GM12878 (cell line): ENCODE results near the gene AGAP1. TPM values are rescaled to one million over a fixed set of nuclear protein-coding genes. Genes with fewer than 3 reads are reported as not detected.

ENCODE experiments used
- ATAC-seq: fragments of 200-7000 bp; cut with Tn5 transposase; 3 replicates; pipeline ENCODE4 v1.9.1; 2020; ENCODE audit warnings: mild to moderate bottlenecking, moderate library complexity
- BruUV-seq: library from RNA; stranded (reverse); fragments of 400-500 nt; replicated peaks from 2 replicates; lab custom pipeline; 2021; lab: Mats Ljungman, UMichigan
- CTCF ChIA-PET: fragments of 300-600 bp; sonication (Branson Sonifier 250); formaldehyde crosslinking; extraction: SDS; loops from one replicate; lab custom pipeline; 2021; ENCODE audit warnings: inconsistent platforms; lab: Yijun Ruan, JAX
- POLR2A ChIA-PET: fragments of 350-600 bp; formaldehyde crosslinking; extraction: SDS; loops from one replicate; lab custom pipeline; 2021; ENCODE audit warnings: inconsistent platforms; lab: Charles Lee
- RAD21 ChIA-PET: fragments of 300-600 bp; sonication (Branson Sonifier 250); formaldehyde crosslinking; loops from one replicate; lab custom pipeline; 2023; ENCODE audit warnings: antibody characterized with exemption; ENCODE audit not compliant: unreplicated experiment; lab: Charles Lee
- SMC1A ChIA-PET: fragments of 300-600 bp; sonication (Branson Sonifier 250); formaldehyde crosslinking; loops from one replicate; lab custom pipeline; 2023; ENCODE audit not compliant: unreplicated experiment, uncharacterized antibody; lab: Charles Lee
- DNase-seq: peaks from one replicate; pipeline ENCODE4 v3.0.0-alpha.2; 2011; ENCODE audit warnings: low read depth, low spot score
- FAIRE-seq: peaks from 3 replicates; lab custom pipeline; 2011; peaks lifted over from hg19 to GRCh38; lab: Jason Lieb, UNC
- H2AFZ ChIP-seq: 2 replicates; pipeline ENCODE4 v1.6.0; 2011; ENCODE audit warnings: low read depth, low read length, control low read depth; ENCODE audit not compliant: control insufficient read depth
- H3K27ac ChIP-seq: 2 replicates; pipeline ENCODE4 v1.5.1; 2011; ENCODE audit warnings: control low read depth; ENCODE audit not compliant: control insufficient read depth, insufficient read depth
- H3K27me3 ChIP-seq, 2 experiments: replicated peaks in 1 of 2; 2 replicates each; pipeline versions ENCODE4 v1.6.0 to v1.6.1; 2011; ENCODE audit warnings: low read length in 1 of 2; ENCODE audit not compliant: control insufficient read depth in 2 of 2, insufficient read depth in 2 of 2
- H3K36me3 ChIP-seq, 2 experiments: 2 replicates each; pipeline ENCODE4 v1.5.1; 2011; ENCODE audit warnings: low read length in 1 of 2; ENCODE audit not compliant: control insufficient read depth in 2 of 2, insufficient read depth in 2 of 2
- H3K4me1 ChIP-seq: 2 replicates; pipeline ENCODE4 v1.6.1; 2011; ENCODE audit warnings: mild to moderate bottlenecking, low read length, moderate library complexity, mixed read lengths; ENCODE audit not compliant: control insufficient read depth, insufficient read depth
- H3K4me2 ChIP-seq: 2 replicates; pipeline ENCODE4 v1.6.0; 2011; ENCODE audit warnings: control low read depth; ENCODE audit not compliant: control insufficient read depth, insufficient read depth
- H3K4me3 ChIP-seq: fragments of 200-600 bp; sonication (generic); 2 replicates; pipeline ENCODE4 v1.5.1; 2016
- H3K79me2 ChIP-seq: 2 replicates; pipeline ENCODE4 v1.6.0; 2011; ENCODE audit warnings: low read length; ENCODE audit not compliant: control insufficient read depth, insufficient read depth
- H3K9ac ChIP-seq: 2 replicates; pipeline ENCODE4 v1.8.0; 2011; ENCODE audit warnings: low read length, control low read depth, mixed read lengths; ENCODE audit not compliant: control insufficient read depth, insufficient read depth
- H3K9me3 ChIP-seq: replicated peaks from 3 replicates; pipeline ENCODE4 v1.5.1; 2011; ENCODE audit warnings: mild to moderate bottlenecking, low read length; ENCODE audit not compliant: control insufficient read depth, insufficient read depth
- H4K20me1 ChIP-seq: 2 replicates; pipeline ENCODE4 v1.6.0; 2011; ENCODE audit not compliant: control insufficient read depth, insufficient read depth
- GABPA ChIP-seq: IDR thresholded peaks from 2 replicates; pipeline ENCODE4 v1.6.1; 2014; ENCODE audit warnings: antibody characterized with exemption, low read depth, mild to moderate bottlenecking, inconsistent platforms
- MEF2A ChIP-seq: IDR thresholded peaks from 2 replicates; pipeline ENCODE4 v1.6.1; 2011; ENCODE audit warnings: low read depth, mild to moderate bottlenecking, low read length, moderate library complexity; ENCODE audit not compliant: insufficient read depth
- POU2F2 ChIP-seq: IDR thresholded peaks from 3 replicates; pipeline ENCODE4 v1.6.1; 2011; ENCODE audit warnings: low read depth, mild to moderate bottlenecking, low read length, borderline replicate concordance
- SIN3A ChIP-seq: IDR thresholded peaks from 2 replicates; pipeline ENCODE4 v1.6.1; 2012; ENCODE audit warnings: low read depth, low read length, improper control_type of control experiment
- YBX1 ChIP-seq: fragments of 450-650 bp; IDR thresholded peaks from 2 replicates; pipeline ENCODE4 v1.6.1; 2016; ENCODE audit warnings: antibody characterized with exemption
- ZBED1 ChIP-seq: IDR thresholded peaks from 2 replicates; pipeline ENCODE4 v1.6.1; 2016; ENCODE audit warnings: borderline replicate concordance
- ZNF217 ChIP-seq: fragments of 450-650 bp; IDR thresholded peaks from 2 replicates; pipeline ENCODE4 v1.6.1; 2017; ENCODE audit warnings: antibody characterized with exemption, mild to moderate bottlenecking
- ZNF24 ChIP-seq: fragments of 450-650 bp; IDR thresholded peaks from 2 replicates; pipeline ENCODE4 v1.6.1; 2017; ENCODE audit warnings: antibody characterized with exemption, mild to moderate bottlenecking
- WGBS: methylation state at CpG from one replicate; pipeline ENCODE4 v1.1.6; 2016; ENCODE audit warnings: low lambda C conversion rate; ENCODE audit not compliant: insufficient replicate concordance, insufficient coverage; ENCODE audit errors: missing lambda C conversion rate; 5-methylcytosine and 5-hydroxymethylcytosine counted together
- in situ Hi-C: fragments of 300-500 bp; cut with MboI; formaldehyde crosslinking; loops from 9 replicates; pipeline ENCODE4 v1.14.3; 2018; ENCODE audit warnings: mixed read lengths
- intact Hi-C: fragments of 100-400 bp; cut with micrococcal nuclease; formaldehyde crosslinking; loops from one replicate; pipeline ENCODE4 v1.14.2; 2022; ENCODE audit not compliant: unreplicated experiment
- polyA plus RNA-seq, 11 experiments: library from polyadenylated mRNA; depleted of rRNA in 4 of 11; unstranded in 6 of 11; stranded (reverse) in 5 of 11; fragments of >200 nt; fragmentation: Nextera tagmentation in 4 of 11; fragmentation: Illumina TruSeq in 1 of 11; extraction: Ambion mirVana in 4 of 11; extraction: Trizol in 1 of 11; gene quantifications; 1 replicate in 1 of 11; 2 replicates in 10 of 11; pipeline versions ENCODE4 v1.2.1 to v1.2.3, GENCODE V29; 2011 to 2016; ENCODE audit warnings: inconsistent platforms in 2 of 11, missing spikeins in 2 of 11, low read depth in 1 of 11
- total RNA-seq, 4 experiments: library from RNA; depleted of rRNA in 3 of 4; stranded (reverse); fragments of >200 nt in 3 of 4; fragmentation: Illumina TruSeq in 1 of 4; extraction: Trizol in 1 of 4; gene quantifications; 2 replicates each; pipeline versions ENCODE4 v1.2.1 to v1.2.3, GENCODE V29; 2013 to 2021
- TF ChIP-seq, protein P1 (sequence below): fragments of 450-650 bp; IDR thresholded peaks from 2 replicates; pipeline ENCODE4 v1.6.1; 2016; ENCODE audit warnings: mild to moderate bottlenecking

The AGAP1 gene
- total and polyA plus RNA-seq, 10 of the 15 experiments (the other 5 are each of a cell fraction or from before 2014, with no cell fraction given) = 0.05 to 0.15 (median 0.06) TPM; not detected in 7

DNA sequence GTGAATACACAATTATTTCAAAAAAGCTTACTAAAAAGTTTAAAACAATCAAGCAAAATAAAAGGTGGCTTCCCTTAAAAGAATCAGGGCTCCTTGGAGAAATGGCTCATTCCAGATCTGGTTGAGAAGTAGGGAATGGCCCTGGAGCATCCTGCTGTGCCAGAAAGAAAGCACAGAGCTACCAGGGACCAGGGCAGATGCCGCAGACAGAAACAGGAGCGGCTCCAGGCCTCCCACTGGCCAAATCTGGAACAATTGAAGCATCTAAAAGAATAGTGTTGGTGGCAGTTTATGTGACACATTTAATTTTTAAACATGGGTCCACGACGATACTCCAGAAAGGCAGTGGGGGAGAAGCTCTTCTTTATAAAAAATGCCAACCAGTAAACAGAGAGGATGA, 598.9 kb downstream of the AGAP1 start:
- in situ Hi-C loops = no loop called here
- no peak for DNase-seq
- no peak for TF ChIP-seq MEF2A
- no peak for TF ChIP-seq ZNF24
- no peak for TF ChIP-seq GABPA
- no peak for TF ChIP-seq ZNF217
- no peak for TF ChIP-seq YBX1
- no peak for TF ChIP-seq SIN3A
- TF ChIP-seq POU2F2 = no peak
- TF ChIP-seq, protein P1, sequence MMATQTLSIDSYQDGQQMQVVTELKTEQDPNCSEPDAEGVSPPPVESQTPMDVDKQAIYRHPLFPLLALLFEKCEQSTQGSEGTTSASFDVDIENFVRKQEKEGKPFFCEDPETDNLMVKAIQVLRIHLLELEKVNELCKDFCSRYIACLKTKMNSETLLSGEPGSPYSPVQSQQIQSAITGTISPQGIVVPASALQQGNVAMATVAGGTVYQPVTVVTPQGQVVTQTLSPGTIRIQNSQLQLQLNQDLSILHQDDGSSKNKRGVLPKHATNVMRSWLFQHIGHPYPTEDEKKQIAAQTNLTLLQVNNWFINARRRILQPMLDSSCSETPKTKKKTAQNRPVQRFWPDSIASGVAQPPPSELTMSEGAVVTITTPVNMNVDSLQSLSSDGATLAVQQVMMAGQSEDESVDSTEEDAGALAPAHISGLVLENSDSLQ = no peak
- TF ChIP-seq ZBED1 = no peak
- TF ChIP-seq, all 136 proteins: peak for 0
- Histone ChIP-seq H2AFZ (no peak overlapping the region), H3K27me3 (no peaks in the 10 kb centered on the region), H3K27ac (no peak overlapping the region), H3K9me3 (no peaks in the 10 kb centered on the region), H4K20me1 (no peaks in the 10 kb centered on the region), H3K4me2 (no peak overlapping the region), H3K9ac (no peak overlapping the region), H3K36me3 (no peaks in the 10 kb centered on the region), H3K4me1 (no peaks in the 10 kb centered on the region), H3K4me3 (no peak overlapping the region), H3K79me2 (no peaks in the 10 kb centered on the region)
- intact Hi-C loops = no loop called here
- RAD21 ChIA-PET = no interaction called here
- WGBS = 44% methylated on average over 4 of the region's 4 CpGs
- SMC1A ChIA-PET = no interaction called here
- no peak for ATAC-seq
- CTCF ChIA-PET = no interaction called here
- POLR2A ChIA-PET = no interaction called here
- no TSS peak for BruUV-seq
- no peak for FAIRE-seq
